ENCODE results near the gene ALDH6A1. TPM values are rescaled to one million over a fixed set of nuclear protein-coding genes. Genes with fewer than 3 reads are reported as not detected.

The ALDH6A1 gene
- total RNA-seq, 1 experiment from 2014 or later, result 13.2 TPM

- Histone ChIP-seq H3K27me3 (no peaks in the 10 kb centered on the region), H3K4me1 (peaks cover 3% of the 10 kb centered on the region; the same call in 1 of the 2 replicates), H3K4me3 (no peak overlapping the region), H3K9me3 (replicated peaks) (no peaks in the 10 kb centered on the region), H3K36me3 (no peaks in the 10 kb centered on the region), H3K27ac (no peak overlapping the region)
- DNase-seq, result no peak
Observed at GRCh38 chr14:74080820-74081460, 3.3 kb downstream of the ALDH6A1 start.

- Histone ChIP-seq H3K9me3 (replicated peaks) (no peaks in the 10 kb centered on the region), H3K4me1 (no peaks in the 10 kb centered on the region), H3K27me3 (no peaks in the 10 kb centered on the region), H3K27ac (no peak overlapping the region), H3K36me3 (no peaks in the 10 kb centered on the region), H3K4me3 (no peak overlapping the region)
- DNase-seq, result no peak
Observed at GRCh38 chr14:74077401-74077800, 6.9 kb downstream of the ALDH6A1 start.

- Histone ChIP-seq H3K27me3 (no peaks in the 10 kb centered on the region), H3K27ac (no peak overlapping the region), H3K4me3 (no peak overlapping the region), H3K4me1 (no peaks in the 10 kb centered on the region), H3K36me3 (no peaks in the 10 kb centered on the region), H3K9me3 (replicated peaks) (no peaks in the 10 kb centered on the region)
- DNase-seq, result no peak
Observed at GRCh38 chr14:74065746-74066575, 18.3 kb downstream of the ALDH6A1 start.

GRCh38 chr14:74064883-74065282 lies 19.4 kb downstream of the ALDH6A1 start:
- no peak overlapping the region for H3K27ac ChIP-seq
- H3K27me3 ChIP-seq, result no peaks in the 10 kb centered on the region
- no peaks in the 10 kb centered on the region for H3K4me1 ChIP-seq
- DNase-seq, result no peak
- no peaks in the 10 kb centered on the region for H3K36me3 ChIP-seq
- H3K9me3 ChIP-seq (replicated peaks), result no peaks in the 10 kb centered on the region
- H3K4me3 ChIP-seq, result no peak overlapping the region

GRCh38 chr14:74064426-74064825 lies 19.8 kb downstream of the ALDH6A1 start:
- Histone ChIP-seq H3K4me3 (no peak overlapping the region), H3K27ac (no peak overlapping the region), H3K9me3 (replicated peaks) (no peaks in the 10 kb centered on the region), H3K27me3 (no peaks in the 10 kb centered on the region), H3K4me1 (no peaks in the 10 kb centered on the region), H3K36me3 (no peaks in the 10 kb centered on the region)
- DNase-seq, result no peak

GRCh38 chr14:74062809-74063150 lies 21.5 kb downstream of the ALDH6A1 start:
- Histone ChIP-seq H3K4me3 (no peak overlapping the region), H3K36me3 (no peaks in the 10 kb centered on the region), H3K27ac (no peak overlapping the region), H3K9me3 (replicated peaks) (no peaks in the 10 kb centered on the region), H3K27me3 (no peaks in the 10 kb centered on the region), H3K4me1 (no peaks in the 10 kb centered on the region)
- no peak for DNase-seq

GRCh38 chr14:74049876-74050495 lies 34.3 kb downstream of the ALDH6A1 start:
- DNase-seq, result no peak
- Histone ChIP-seq H3K27me3 (no peaks in the 10 kb centered on the region), H3K36me3 (no peaks in the 10 kb centered on the region), H3K9me3 (replicated peaks) (no peaks in the 10 kb centered on the region), H3K4me3 (no peak overlapping the region), H3K27ac (no peak overlapping the region), H3K4me1 (no peaks in the 10 kb centered on the region)

GRCh38 chr14:74048281-74048680 lies 36.0 kb downstream of the ALDH6A1 start:
- Histone ChIP-seq H3K27ac (no peak overlapping the region), H3K27me3 (no peaks in the 10 kb centered on the region), H3K9me3 (replicated peaks) (no peaks in the 10 kb centered on the region), H3K4me3 (no peak overlapping the region), H3K36me3 (no peaks in the 10 kb centered on the region), H3K4me1 (no peaks in the 10 kb centered on the region)
- DNase-seq, result no peak

GRCh38 chr14:74045522-74045921 lies 38.7 kb downstream of the ALDH6A1 start:
- H3K4me1 ChIP-seq, result no peaks in the 10 kb centered on the region
- H3K27ac ChIP-seq, result no peak overlapping the region
- DNase-seq, result no peak
- H3K4me3 ChIP-seq, result no peak overlapping the region
- H3K27me3 ChIP-seq, result no peaks in the 10 kb centered on the region
- no peaks in the 10 kb centered on the region for H3K9me3 ChIP-seq (replicated peaks)
- H3K36me3 ChIP-seq, result no peaks in the 10 kb centered on the region

GRCh38 chr14:74042296-74042695 lies 42.0 kb downstream of the ALDH6A1 start:
- no peaks in the 10 kb centered on the region for H3K36me3 ChIP-seq

GRCh38 chr14:74038020-74038859 lies 46.0 kb downstream of the ALDH6A1 start:
- H3K27me3 ChIP-seq, result no peaks in the 10 kb centered on the region
- H3K27ac ChIP-seq, result no peak overlapping the region
- H3K4me3 ChIP-seq, result no peak overlapping the region
- no peaks in the 10 kb centered on the region for H3K4me1 ChIP-seq
- no peaks in the 10 kb centered on the region for H3K9me3 ChIP-seq (replicated peaks)
- DNase-seq, result peak in 1 of 2 experiments; percentile 74
- H3K36me3 ChIP-seq, result no peaks in the 10 kb centered on the region

More at GRCh38 chr14:74042296-74042695, 42.0 kb downstream of the ALDH6A1 start:
- DNase-seq, result no peak
- Histone ChIP-seq H3K27me3 (no peaks in the 10 kb centered on the region), H3K27ac (no peak overlapping the region), H3K9me3 (replicated peaks) (no peaks in the 10 kb centered on the region), H3K4me1 (no peaks in the 10 kb centered on the region), H3K4me3 (no peak overlapping the region)

GRCh38 chr14:74035556-74035955 lies 48.7 kb downstream of the ALDH6A1 start:
- Histone ChIP-seq H3K27ac (no peak overlapping the region), H3K9me3 (replicated peaks) (no peaks in the 10 kb centered on the region), H3K4me3 (no peak overlapping the region), H3K36me3 (no peaks in the 10 kb centered on the region), H3K27me3 (no peaks in the 10 kb centered on the region), H3K4me1 (no peaks in the 10 kb centered on the region)
- DNase-seq, result no peak

- H3K9me3 ChIP-seq (replicated peaks), result no peaks in the 10 kb centered on the region
- no peaks in the 10 kb centered on the region for H3K4me1 ChIP-seq
- no peak overlapping the region for H3K27ac ChIP-seq
- DNase-seq, result no peak
- H3K27me3 ChIP-seq, result no peaks in the 10 kb centered on the region
- no peak overlapping the region for H3K4me3 ChIP-seq
- no peaks in the 10 kb centered on the region for H3K36me3 ChIP-seq
Observed at GRCh38 chr14:74034572-74034971, 49.7 kb downstream of the ALDH6A1 start.

GRCh38 chr14:74029136-74029535 lies 55.1 kb downstream of the ALDH6A1 start:
- DNase-seq, result no peak
- Histone ChIP-seq H3K36me3 (no peaks in the 10 kb centered on the region), H3K9me3 (replicated peaks) (no peaks in the 10 kb centered on the region), H3K4me1 (no peaks in the 10 kb centered on the region), H3K4me3 (no peak overlapping the region), H3K27me3 (no peaks in the 10 kb centered on the region), H3K27ac (no peak overlapping the region)

GRCh38 chr14:74022346-74022745 lies 61.9 kb downstream of the ALDH6A1 start:
- Histone ChIP-seq H3K27me3 (no peaks in the 10 kb centered on the region), H3K4me1 (no peaks in the 10 kb centered on the region), H3K36me3 (no peaks in the 10 kb centered on the region), H3K27ac (no peak overlapping the region), H3K9me3 (replicated peaks) (no peaks in the 10 kb centered on the region), H3K4me3 (no peak overlapping the region)
- no peak for DNase-seq

Data from SJCRH30 (cell line).